ENCODE measurements around the gene KY. TPM values are rescaled to one million over a fixed set of nuclear protein-coding genes. Genes with fewer than 3 reads are reported as not detected.
A peak's percentile ranks its signal among the peaks of the same experiment; 100 is the strongest.

KY gene
- total and polyA plus RNA-seq, 9 donors, result 0.34 to 5.2 (median 0.87) TPM

GRCh38 chr3:134642445-134643149 lies 8.2 kb downstream of the KY start:
- no peaks in the 10 kb centered on the region for H3K36me3 ChIP-seq
- intact Hi-C loops (cut with DNase I), result no loop called here
- H3K27ac ChIP-seq, result no peak overlapping the region
- no peaks in the 10 kb centered on the region for H3K27me3 ChIP-seq
- H3K9me3 ChIP-seq, result no peaks in the 10 kb centered on the region
- no peak for DNase-seq
- 85 to 93% (median 89%) methylated on average over 5 of the region's 5 CpGs for WGBS, 3 donors
- no peak for TF ChIP-seq POLR2A (IDR thresholded peaks at IDR 0.05)
- no peak for TF ChIP-seq CTCF (IDR thresholded peaks at IDR 0.05)
- no peak for TF ChIP-seq EP300 (IDR thresholded peaks at IDR 0.05)
- H3K4me3 ChIP-seq, result no peak overlapping the region
- no peaks in the 10 kb centered on the region for H3K4me1 ChIP-seq (ENCODE audit: insufficient read depth)

GRCh38 chr3:134641671-134642300 lies 9.0 kb downstream of the KY start:
- Histone ChIP-seq H3K4me1 (ENCODE audit: insufficient read depth) (no peaks in the 10 kb centered on the region), H3K36me3 (no peaks in the 10 kb centered on the region), H3K4me3 (no peak overlapping the region), H3K27ac (no peak overlapping the region), H3K27me3 (no peaks in the 10 kb centered on the region), H3K9me3 (no peaks in the 10 kb centered on the region)
- WGBS, 3 donors, result 91 to 92% (median 91%) methylated on average over 4 of the region's 4 CpGs
- no peak for TF ChIP-seq CTCF (IDR thresholded peaks at IDR 0.05)
- TF ChIP-seq EP300 (IDR thresholded peaks at IDR 0.05), result no peak
- no peak for TF ChIP-seq POLR2A (IDR thresholded peaks at IDR 0.05)
- peak in 1 of 5 donors; percentile 13 for DNase-seq
- intact Hi-C loops (cut with DNase I), result no loop called here

GRCh38 chr3:134640872-134641470 lies 9.9 kb downstream of the KY start:
- Histone ChIP-seq H3K27ac (no peak overlapping the region), H3K4me3 (no peak overlapping the region), H3K27me3 (no peaks in the 10 kb centered on the region), H3K4me1 (ENCODE audit: insufficient read depth) (no peaks in the 10 kb centered on the region), H3K9me3 (no peaks in the 10 kb centered on the region), H3K36me3 (no peaks in the 10 kb centered on the region)
- WGBS, 3 donors, result 66 to 68% (median 67%) methylated on average over 4 of the region's 4 CpGs
- TF ChIP-seq POLR2A (IDR thresholded peaks at IDR 0.05) (no peak), EP300 (IDR thresholded peaks at IDR 0.05) (no peak), CTCF (IDR thresholded peaks at IDR 0.05) (no peak)
- intact Hi-C loops (cut with DNase I), result no loop called here
- DNase-seq, result peak in 1 of 5 donors; percentile 28

- Histone ChIP-seq H3K27me3 (no peaks in the 10 kb centered on the region), H3K4me3 (no peak overlapping the region), H3K4me1 (ENCODE audit: insufficient read depth) (no peaks in the 10 kb centered on the region), H3K27ac (no peak overlapping the region), H3K9me3 (no peaks in the 10 kb centered on the region), H3K36me3 (no peaks in the 10 kb centered on the region)
- DNase-seq, result no peak
- intact Hi-C loops (cut with DNase I), result no loop called here
- WGBS, 3 donors, result 83 to 90% (median 86%) methylated on average over 5 of the region's 5 CpGs
- TF ChIP-seq EP300 (IDR thresholded peaks at IDR 0.05), result no peak
Measured at GRCh38 chr3:134640378-134640777, 10.4 kb downstream of the KY start.
